H1 (cell line): ENCODE data around the gene RBM46. TPM values are rescaled to one million over a fixed set of nuclear protein-coding genes. Genes with fewer than 3 reads are reported as not detected.

Experiments used
- CTCF ChIA-PET: fragments of 300-600 bp; sonication (Branson Sonifier 250); formaldehyde crosslinking; loops from one replicate; lab custom pipeline; 2021; ENCODE audit not compliant: partially characterized antibody; lab: Charles Lee
- POLR2A ChIA-PET: fragments of 300-600 bp; sonication (Branson Sonifier 250); formaldehyde crosslinking; loops from one replicate; lab custom pipeline; 2021; ENCODE audit warnings: inconsistent platforms; ENCODE audit not compliant: partially characterized antibody; lab: Charles Lee
- DNase-seq, 2 experiments: peaks; one replicate each; pipeline versions ENCODE4 v3.0.0 to v3.0.0-alpha.2; 2010 to 2022; ENCODE audit warnings: low spot score in 2 of 2, low read depth in 1 of 2, mixed read lengths in 1 of 2
- FAIRE-seq: peaks from 2 replicates; lab custom pipeline; 2011; peaks lifted over from hg19 to GRCh38; lab: Jason Lieb, UNC
- H2AFZ ChIP-seq: 2 replicates; pipeline ENCODE4 v1.8.1; 2012; ENCODE audit warnings: low read length, inconsistent platforms
- H2AK5ac ChIP-seq: 2 replicates; pipeline ENCODE4 v1.6.1; 2013; ENCODE audit warnings: low read depth, low read length
- H2BK120ac ChIP-seq: replicated peaks from 2 replicates; pipeline ENCODE3; 2013; ENCODE audit warnings: low read depth, low read length, inconsistent platforms
- H2BK12ac ChIP-seq: 2 replicates; pipeline ENCODE4 v1.6.1; 2013; ENCODE audit warnings: low read depth, low read length
- H2BK15ac ChIP-seq: 2 replicates; pipeline ENCODE4 v1.6.1; 2013; ENCODE audit warnings: low read length
- H2BK20ac ChIP-seq: 2 replicates; pipeline ENCODE4 v1.6.1; 2013; ENCODE audit warnings: low read length
- H2BK5ac ChIP-seq: 2 replicates; pipeline ENCODE4 v1.6.1; 2013; ENCODE audit warnings: low read depth, low read length
- H3K14ac ChIP-seq: 2 replicates; pipeline ENCODE4 v1.6.1; 2013; ENCODE audit warnings: inconsistent platforms; ENCODE audit not compliant: insufficient read length
- H3K18ac ChIP-seq: 2 replicates; pipeline ENCODE4 v1.6.1; 2013; ENCODE audit warnings: low read length; ENCODE audit errors: extremely low read depth
- H3K23ac ChIP-seq: 2 replicates; pipeline ENCODE4 v1.6.1; 2013; ENCODE audit warnings: inconsistent platforms; ENCODE audit not compliant: insufficient read length
- H3K23me2 ChIP-seq: 2 replicates; pipeline ENCODE4 v1.6.1; 2013; ENCODE audit warnings: low read depth, low read length
- H3K27ac ChIP-seq: 2 replicates; pipeline ENCODE4 v1.6.1; 2011; ENCODE audit warnings: low read depth, low read length, inconsistent platforms
- H3K27me3 ChIP-seq, 4 experiments: replicated peaks in 1 of 4; 1 replicate in 1 of 4; 2 replicates in 3 of 4; pipeline versions ENCODE4 v1.6.1 to v1.8.1; 2011 to 2013; ENCODE audit warnings: low read length in 3 of 4, mild to moderate bottlenecking in 3 of 4, inconsistent platforms in 2 of 4, mixed read lengths in 2 of 4, moderate library complexity in 1 of 4; ENCODE audit not compliant: control insufficient read depth in 3 of 4, insufficient read depth in 3 of 4; ENCODE audit errors: extremely low read depth in 1 of 4
- H3K36me3 ChIP-seq, 4 experiments: 2 replicates each; pipeline versions ENCODE4 v1.6.1 to v1.8.1; 2011 to 2013; ENCODE audit warnings: mild to moderate bottlenecking in 4 of 4, low read length in 3 of 4, moderate library complexity in 2 of 4, control low read depth in 1 of 4, inconsistent platforms in 1 of 4; ENCODE audit not compliant: insufficient read depth in 4 of 4, control insufficient read depth in 2 of 4
- H3K4ac ChIP-seq: replicated peaks from 2 replicates; pipeline ENCODE3; 2013; ENCODE audit warnings: low read length, low read depth, mixed read lengths, inconsistent platforms; ENCODE audit not compliant: insufficient read length
- H3K4me1 ChIP-seq, 4 experiments: replicated peaks in 1 of 4; 1 replicate in 1 of 4; 2 replicates in 3 of 4; pipeline versions ENCODE4 v1.6.1 to v1.8.1; 2011 to 2013; ENCODE audit warnings: low read length in 3 of 4, inconsistent platforms in 2 of 4, mixed read lengths in 1 of 4; ENCODE audit not compliant: insufficient read depth in 4 of 4, control insufficient read depth in 3 of 4
- H3K4me2 ChIP-seq, 2 experiments: 2 replicates each; pipeline versions ENCODE4 v1.6.1 to v1.8.1; 2011 to 2013; ENCODE audit warnings: low read depth in 2 of 2, low read length in 2 of 2, control low read depth in 1 of 2, inconsistent platforms in 1 of 2, mild to moderate bottlenecking in 1 of 2; ENCODE audit not compliant: insufficient read depth in 1 of 2
- H3K4me3 ChIP-seq, 4 experiments: fragments of 200-600, 300-600 bp in 1 of 4; sonication (generic), shearing (Covaris generic), sonication (Bioruptor Twin) in 1 of 4; 2 replicates each; pipeline versions ENCODE4 v1.5.1 to v1.8.1; 2011 to 2016; ENCODE audit warnings: low read length in 4 of 4, low read depth in 3 of 4, control low read depth in 2 of 4, inconsistent platforms in 2 of 4, mild to moderate bottlenecking in 2 of 4, mixed read lengths in 1 of 4, moderate library complexity in 1 of 4; ENCODE audit not compliant: insufficient read depth in 2 of 4; ENCODE audit errors: extremely low read depth in 1 of 4
- H3K56ac ChIP-seq: replicated peaks from 2 replicates; pipeline ENCODE3; 2013; ENCODE audit warnings: low read depth, mild to moderate bottlenecking, mixed read lengths, low read length, inconsistent platforms; ENCODE audit not compliant: insufficient read length
- H3K79me1 ChIP-seq: 2 replicates; pipeline ENCODE4 v1.6.1; 2013; ENCODE audit warnings: low read depth, low read length, control low read depth
- H3K79me2 ChIP-seq, 2 experiments: 2 replicates each; pipeline versions ENCODE4 v1.6.1 to v1.8.1; 2012 to 2013; ENCODE audit warnings: low read length in 2 of 2, mild to moderate bottlenecking in 2 of 2, inconsistent platforms in 1 of 2; ENCODE audit not compliant: insufficient read depth in 2 of 2, control insufficient read depth in 1 of 2
- H3K9ac ChIP-seq, 4 experiments: replicated peaks in 1 of 4; 1 replicate in 1 of 4; 2 replicates in 3 of 4; pipeline versions ENCODE4 v1.6.1 to v1.8.1; 2011 to 2013; ENCODE audit warnings: low read depth in 3 of 4, low read length in 3 of 4, control low read depth in 2 of 4, mild to moderate bottlenecking in 2 of 4, moderate library complexity in 2 of 4, inconsistent platforms in 1 of 4; ENCODE audit errors: extremely low read depth in 1 of 4
- H3K9me3 ChIP-seq, 2 experiments: 2 replicates each; pipeline versions ENCODE4 v1.6.1 to v1.8.1; 2012 to 2013; ENCODE audit warnings: mild to moderate bottlenecking in 2 of 2, moderate library complexity in 2 of 2, control low read depth in 1 of 2, inconsistent platforms in 1 of 2, low read depth in 1 of 2, low read length in 1 of 2, mixed read lengths in 1 of 2; ENCODE audit not compliant: insufficient read depth in 2 of 2
- H4K20me1 ChIP-seq, 2 experiments: replicated peaks in 1 of 2; 2 replicates each; pipeline versions ENCODE3 to v1.8.1; 2011 to 2013; ENCODE audit warnings: inconsistent platforms in 2 of 2, low read length in 2 of 2, mild to moderate bottlenecking in 1 of 2; ENCODE audit not compliant: insufficient read depth in 2 of 2, control insufficient read depth in 1 of 2
- H4K5ac ChIP-seq: 2 replicates; pipeline ENCODE4 v1.6.1; 2013; ENCODE audit warnings: low read length, low read depth, mixed read lengths, inconsistent platforms; ENCODE audit not compliant: insufficient read length
- H4K8ac ChIP-seq: 2 replicates; pipeline ENCODE4 v1.8.0; 2013; ENCODE audit warnings: mild to moderate bottlenecking, moderate library complexity, low read length, inconsistent platforms; ENCODE audit not compliant: insufficient read depth; ENCODE audit errors: extremely low read depth
- H4K91ac ChIP-seq: replicated peaks from 2 replicates; pipeline ENCODE3; 2013; ENCODE audit warnings: low read length, mixed read lengths, inconsistent platforms; ENCODE audit not compliant: insufficient read length
- CTCF ChIP-seq, 3 experiments: IDR thresholded peaks; 1 replicate in 2 of 3; 2 replicates in 1 of 3; pipeline versions ENCODE4 v1.5.1 to v1.6.1; 2011; ENCODE audit warnings: low read length in 3 of 3, mild to moderate bottlenecking in 3 of 3, inconsistent platforms in 2 of 3, low read depth in 1 of 3, moderate library complexity in 1 of 3; ENCODE audit not compliant: insufficient read depth in 1 of 3; ENCODE audit errors: control extremely low read depth in 1 of 3
- RAD21 ChIP-seq, 2 experiments: IDR thresholded peaks in 1 of 2; conservative IDR thresholded peaks in 1 of 2; 2 replicates each; pipeline ENCODE4 v1.6.1; 2011; ENCODE audit warnings: low read depth in 2 of 2, low read length in 2 of 2, improper control_type of control experiment in 1 of 2, inconsistent platforms in 1 of 2, mild to moderate bottlenecking in 1 of 2, moderate library complexity in 1 of 2
- YY1 ChIP-seq: IDR thresholded peaks from 2 replicates; pipeline ENCODE4 v1.6.1; 2011; ENCODE audit warnings: low read depth, mild to moderate bottlenecking, low read length
- WGBS, 2 experiments: shearing (Covaris generic) in 1 of 2; methylation state at CpG; one replicate each; pipeline versions ENCODE4 v1.1.6 to v1.1.7; 2013 to 2015; ENCODE audit warnings: low lambda C conversion rate in 2 of 2, mixed read lengths in 2 of 2, inconsistent platforms in 1 of 2, low coverage in 1 of 2, missing lambda C conversion rate in 1 of 2; ENCODE audit not compliant: insufficient replicate concordance in 2 of 2, insufficient coverage in 1 of 2, insufficient read length in 1 of 2; ENCODE audit errors: extremely low coverage in 1 of 2, missing lambda C conversion rate in 1 of 2; 5-methylcytosine and 5-hydroxymethylcytosine counted together
- polyA plus RNA-seq, 7 experiments: library from polyadenylated mRNA; depleted of rRNA in 3 of 7; stranded (reverse) in 5 of 7; unstranded in 2 of 7; fragments of >200 nt in 5 of 7; fragments of 200-250 nt in 2 of 7; gene quantifications; 1 replicate in 5 of 7; 2 replicates in 1 of 7; 4 replicates in 1 of 7; pipeline versions ENCODE4 v1.2.1 to v1.2.3, GENCODE V29; 2011 to 2013; ENCODE audit warnings: missing spikeins in 2 of 7, mixed read lengths in 2 of 7
- total RNA-seq: library from RNA; stranded (reverse); fragmentation: NEBNext Ultra II Directional; extraction: Animal tissue kit (Norgen Biotek cat#: 25700); gene quantifications from 2 replicates; pipeline ENCODE4 v1.2.1, GENCODE V29; 2021

Gene RBM46
- total and polyA plus RNA-seq, 2 of the 8 experiments (the other 6 are each of a cell fraction or from before 2014, with no cell fraction given): 0.12 to 0.54 TPM

GRCh38 chr4:154779362-154779947, 1.6 kb upstream of the RBM46 start:
- Histone ChIP-seq H2BK20ac (no peak overlapping the region), H2BK5ac (no peak overlapping the region), H3K9me3 (no peaks in the 10 kb centered on the region), H3K4me2 (no peak overlapping the region), H4K20me1 (no peaks in the 10 kb centered on the region), H3K56ac (no peak overlapping the region), H2BK12ac (no peak overlapping the region), H3K27ac (no peak overlapping the region), H3K23ac (no peak overlapping the region), H3K27me3 (no peaks in the 10 kb centered on the region), H2AFZ (no peak overlapping the region), H4K5ac (no peak overlapping the region), H3K4me1 (no peaks in the 10 kb centered on the region), H2BK15ac (no peak overlapping the region), H3K4me3 (no peak overlapping the region), H2AK5ac (no peak overlapping the region), H3K18ac (no peak overlapping the region), H2BK120ac (no peak overlapping the region), H3K4ac (no peak overlapping the region), H3K9ac (no peak overlapping the region), H3K14ac (no peak overlapping the region), H3K79me2 (no peaks in the 10 kb centered on the region), H4K91ac (no peak overlapping the region), H4K8ac (no peak overlapping the region), H3K23me2 (no peaks in the 10 kb centered on the region), H3K36me3 (no peaks in the 10 kb centered on the region), H3K79me1 (no peaks in the 10 kb centered on the region)
- CTCF ChIA-PET: interaction anchor here (0.7 to 6.4 kb wide), 26 partner anchors 8 to 220 kb away, joined by 3 to 89 read pairs (median 4); partner anchors contain the start of gene LRAT
- 59% methylated on average over 3 of the region's 3 CpGs; no CpG with 5 or more reads in 1 of the 2 experiments for WGBS, 2 experiments
- POLR2A ChIA-PET: interaction anchor here (1.6 kb wide), 1 partner anchor 36 kb away, joined by 6 read pairs; the partner anchor contains the start of gene LRAT
- no peak for DNase-seq
- peak; percentile 93 for FAIRE-seq
- TF ChIP-seq CTCF (IDR thresholded peaks at IDR 0.05; ENCODE audit: control extremely low read depth in 1 of 3, insufficient read depth in 1 of 3, low read depth in 1 of 3, low read length in 3 of 3) (peak in 2 of 3 experiments; percentile 58; a peak in 2 of 4 replicates), YY1 (no peak), RAD21 (IDR thresholded peaks at IDR 0.05 in 1 of 2, conservative IDR thresholded peaks at IDR 0.05 in 1 of 2; ENCODE audit: low read depth in 2 of 2, low read length in 2 of 2) (peak; percentile 73 to 74)
